Fibroblast of lung (primary cell): ENCODE measurements around the gene TSPAN9. TPM values are rescaled to one million over a fixed set of nuclear protein-coding genes. Genes with fewer than 3 reads are reported as not detected.
A peak's percentile ranks its signal among the peaks of the same experiment; 100 is the strongest.

Experiments used
- DNase-seq, 2 donors: peaks; one replicate each; pipeline versions ENCODE4 v3.0.0 to v3.0.0-alpha.2; 2010; ENCODE audit warnings: low read depth in 2 of 2
- H2AFZ ChIP-seq: 2 replicates; pipeline ENCODE4 v1.5.1; 2012; ENCODE audit warnings: low read length, control low read depth, inconsistent platforms
- H3K27ac ChIP-seq: 2 replicates; pipeline ENCODE4 v1.5.1; 2011; ENCODE audit warnings: low read length, control low read depth; ENCODE audit not compliant: insufficient read depth
- H3K27me3 ChIP-seq: 2 replicates; pipeline ENCODE4 v1.5.1; 2011; ENCODE audit warnings: mild to moderate bottlenecking, low read length; ENCODE audit not compliant: control insufficient read depth, insufficient read depth
- H3K36me3 ChIP-seq: 2 replicates; pipeline ENCODE4 v1.5.1; 2011; ENCODE audit warnings: low read length; ENCODE audit not compliant: control insufficient read depth, insufficient read depth
- H3K4me1 ChIP-seq: 2 replicates; pipeline ENCODE4 v1.5.1; 2011; ENCODE audit warnings: low read length; ENCODE audit not compliant: control insufficient read depth, insufficient read depth; ENCODE audit errors: extremely low read depth
- H3K4me2 ChIP-seq: 2 replicates; pipeline ENCODE4 v1.5.1; 2011; ENCODE audit warnings: low read length, control low read depth; ENCODE audit not compliant: insufficient read depth; ENCODE audit errors: extremely low read depth
- H3K4me3 ChIP-seq, 4 experiments: fragments of 200-600 bp in 1 of 4; sonication (generic) in 1 of 4; replicated peaks in 1 of 4; 2 replicates each; pipeline ENCODE4 v1.5.1; 2011 to 2016; ENCODE audit warnings: low read length in 4 of 4, low read depth in 3 of 4, mild to moderate bottlenecking in 3 of 4, control low read depth in 2 of 4, inconsistent platforms in 1 of 4, mixed read lengths in 1 of 4; ENCODE audit not compliant: insufficient read depth in 1 of 4; ENCODE audit errors: control extremely low read depth in 1 of 4
- H3K79me2 ChIP-seq: 2 replicates; pipeline ENCODE4 v1.5.1; 2012; ENCODE audit warnings: mild to moderate bottlenecking, low read length, inconsistent platforms; ENCODE audit not compliant: control insufficient read depth, insufficient read depth
- H3K9ac ChIP-seq: 2 replicates; pipeline ENCODE4 v1.5.1; 2011; ENCODE audit warnings: mild to moderate bottlenecking, low read length, control low read depth; ENCODE audit not compliant: insufficient read depth
- H3K9me3 ChIP-seq: 2 replicates; pipeline ENCODE4 v1.5.1; 2012; ENCODE audit warnings: low read depth, low read length; ENCODE audit not compliant: control insufficient read depth, insufficient read depth
- H4K20me1 ChIP-seq: 2 replicates; pipeline ENCODE4 v1.5.1; 2011; ENCODE audit warnings: low read length; ENCODE audit not compliant: control insufficient read depth, insufficient read depth; ENCODE audit errors: extremely low read depth
- EZH2 ChIP-seq: IDR thresholded peaks from 2 replicates; pipeline ENCODE4 v1.5.1; 2012; ENCODE audit warnings: low read length, control low read depth, mild to moderate bottlenecking; ENCODE audit errors: missing control alignments
- polyA plus RNA-seq, 2 donors: library from polyadenylated mRNA; depleted of rRNA in 1 of 2; stranded (reverse) in 1 of 2; unstranded in 1 of 2; fragments of >200 nt; gene quantifications; 2 replicates each; pipeline ENCODE4 v1.2.1, GENCODE V29; 2011 to 2012; ENCODE audit warnings: missing spikeins in 1 of 2
- total RNA-seq: library from RNA; depleted of rRNA; stranded (reverse); fragments of >200 nt; gene quantifications from 2 replicates; pipeline ENCODE4 v1.2.1, GENCODE V29; 2014
- TF ChIP-seq, protein P1 (sequence below), 2 donors: IDR thresholded peaks in 1 of 2; conservative IDR thresholded peaks in 1 of 2; 1 replicate in 1 of 2; 2 replicates in 1 of 2; pipeline ENCODE4 v1.5.1; 2011 to 2012; ENCODE audit warnings: low read length in 2 of 2, control low read depth in 1 of 2, inconsistent platforms in 1 of 2, low read depth in 1 of 2, mild to moderate bottlenecking in 1 of 2

TSPAN9 gene
- total and polyA plus RNA-seq, 2 donors (not counting 1 experiment from before 2014, with no cell fraction given): 31.1 to 35.2 TPM

GRCh38 chr12:3127832-3128231 is 50.7 kb downstream of the TSPAN9 start:
- Histone ChIP-seq H4K20me1 (no peaks in the 10 kb centered on the region), H3K4me1 (peaks cover 14% of the 10 kb centered on the region), H3K9ac (no peak overlapping the region), H3K27me3 (no peaks in the 10 kb centered on the region), H3K36me3 (no peaks in the 10 kb centered on the region), H2AFZ (no peak overlapping the region), H3K9me3 (no peaks in the 10 kb centered on the region), H3K79me2 (no peaks in the 10 kb centered on the region), H3K4me3 (no peak overlapping the region), H3K4me2 (no peak overlapping the region), H3K27ac (no peak overlapping the region)
- peak; percentile 53 to 75 for DNase-seq
- no peak for TF ChIP-seq EZH2
- TF ChIP-seq, protein P1, sequence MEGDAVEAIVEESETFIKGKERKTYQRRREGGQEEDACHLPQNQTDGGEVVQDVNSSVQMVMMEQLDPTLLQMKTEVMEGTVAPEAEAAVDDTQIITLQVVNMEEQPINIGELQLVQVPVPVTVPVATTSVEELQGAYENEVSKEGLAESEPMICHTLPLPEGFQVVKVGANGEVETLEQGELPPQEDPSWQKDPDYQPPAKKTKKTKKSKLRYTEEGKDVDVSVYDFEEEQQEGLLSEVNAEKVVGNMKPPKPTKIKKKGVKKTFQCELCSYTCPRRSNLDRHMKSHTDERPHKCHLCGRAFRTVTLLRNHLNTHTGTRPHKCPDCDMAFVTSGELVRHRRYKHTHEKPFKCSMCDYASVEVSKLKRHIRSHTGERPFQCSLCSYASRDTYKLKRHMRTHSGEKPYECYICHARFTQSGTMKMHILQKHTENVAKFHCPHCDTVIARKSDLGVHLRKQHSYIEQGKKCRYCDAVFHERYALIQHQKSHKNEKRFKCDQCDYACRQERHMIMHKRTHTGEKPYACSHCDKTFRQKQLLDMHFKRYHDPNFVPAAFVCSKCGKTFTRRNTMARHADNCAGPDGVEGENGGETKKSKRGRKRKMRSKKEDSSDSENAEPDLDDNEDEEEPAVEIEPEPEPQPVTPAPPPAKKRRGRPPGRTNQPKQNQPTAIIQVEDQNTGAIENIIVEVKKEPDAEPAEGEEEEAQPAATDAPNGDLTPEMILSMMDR (conservative IDR thresholded peaks at IDR 0.05 in 1 of 2, IDR thresholded peaks at IDR 0.05 in 1 of 2; ENCODE audit: low read depth in 1 of 2, low read length in 2 of 2): no peak

- H2AFZ ChIP-seq: no peak overlapping the region
- DNase-seq: no peak
- TF ChIP-seq EZH2: no peak
- TF ChIP-seq, protein P1 (conservative IDR thresholded peaks at IDR 0.05 in 1 of 2, IDR thresholded peaks at IDR 0.05 in 1 of 2; ENCODE audit: low read depth in 1 of 2, low read length in 2 of 2): no peak
- peaks cover 8% of the 10 kb centered on the region for H3K4me1 ChIP-seq
- H3K27me3 ChIP-seq: no peaks in the 10 kb centered on the region
- H3K79me2 ChIP-seq: no peaks in the 10 kb centered on the region
- H3K9ac ChIP-seq: no peak overlapping the region
- no peak overlapping the region for H3K27ac ChIP-seq
- no peak overlapping the region for H3K4me3 ChIP-seq
- H3K36me3 ChIP-seq: no peaks in the 10 kb centered on the region
- no peak overlapping the region for H3K4me2 ChIP-seq
- no peaks in the 10 kb centered on the region for H3K9me3 ChIP-seq
- H4K20me1 ChIP-seq: no peaks in the 10 kb centered on the region
These were observed 51.5 kb downstream of the TSPAN9 start for GRCh38 chr12:3128498-3129293.

- Histone ChIP-seq H3K27ac (no peak overlapping the region), H3K79me2 (no peaks in the 10 kb centered on the region), H3K9me3 (no peaks in the 10 kb centered on the region), H3K36me3 (no peaks in the 10 kb centered on the region), H2AFZ (no peak overlapping the region), H3K9ac (no peak overlapping the region), H4K20me1 (no peaks in the 10 kb centered on the region), H3K4me3 (no peak overlapping the region), H3K4me2 (no peak overlapping the region), H3K4me1 (peaks cover 6% of the 10 kb centered on the region), H3K27me3 (no peaks in the 10 kb centered on the region)
- TF ChIP-seq EZH2: no peak
- TF ChIP-seq, protein P1 (conservative IDR thresholded peaks at IDR 0.05 in 1 of 2, IDR thresholded peaks at IDR 0.05 in 1 of 2; ENCODE audit: low read depth in 1 of 2, low read length in 2 of 2): no peak
- peak; percentile 64 to 94 for DNase-seq
These were observed 52.3 kb downstream of the TSPAN9 start for GRCh38 chr12:3129301-3130056.
